Measurements from ENCODE around the gene SUPT5H. TPM values are rescaled to one million over a fixed set of nuclear protein-coding genes. Genes with fewer than 3 reads are reported as not detected.

Gene SUPT5H
- total and polyA plus RNA-seq, 2 of the 13 experiments (the other 11 are each of a cell fraction or from before 2014, with no cell fraction given): 48.2 to 51.7 TPM

DNA sequence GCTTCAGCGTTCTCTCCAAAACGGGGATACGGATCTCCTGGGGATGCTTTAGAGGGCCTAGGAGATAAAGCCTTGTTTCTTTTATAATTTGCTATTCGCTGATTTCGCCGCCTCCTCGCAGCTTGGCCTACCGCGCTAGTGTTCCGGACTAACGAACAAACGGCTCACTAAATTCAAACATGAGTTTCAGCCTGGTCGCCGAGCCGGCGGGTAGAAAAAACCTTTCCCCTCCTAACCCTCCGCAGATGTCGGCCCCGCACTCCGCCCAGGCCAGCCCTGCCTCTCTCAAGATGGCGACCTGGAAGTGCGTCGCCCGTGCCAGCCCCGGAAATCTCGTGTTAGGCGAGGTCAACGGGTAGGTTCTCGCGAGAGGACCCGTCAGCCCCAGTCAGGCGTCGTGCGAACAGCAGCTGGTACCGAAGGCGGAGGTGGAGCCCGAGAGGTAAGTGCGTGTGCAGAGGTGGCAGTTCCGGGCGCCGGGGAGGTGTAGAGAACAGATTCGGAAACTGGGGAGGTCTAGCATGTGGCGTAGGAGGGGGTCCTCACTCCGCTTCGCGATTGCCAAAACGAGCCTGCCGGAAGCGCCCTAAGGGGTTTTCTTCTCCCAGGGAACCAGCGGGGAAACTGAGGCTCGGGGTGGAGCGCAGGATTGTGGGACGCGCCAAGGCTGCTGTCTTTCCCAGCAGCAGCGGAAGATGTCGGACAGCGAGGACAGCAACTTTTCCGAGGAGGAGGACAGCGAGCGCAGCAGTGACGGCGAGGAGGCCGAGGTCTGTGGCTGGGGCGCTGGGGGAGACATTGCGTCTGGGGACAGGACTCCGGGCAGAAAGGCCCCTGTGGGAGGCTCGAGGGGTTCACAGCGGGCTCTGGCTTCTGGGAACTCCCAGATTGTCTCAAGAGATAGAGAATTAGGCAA lies at the start of gene SUPT5H (continued):
- no peak; the same call in 1 of the 2 replicates for TF ChIP-seq REL (CRISPR knock-in tag; conservative IDR thresholded peaks at IDR 0.05)
- no peak; the same call in 1 of the 2 replicates for TF ChIP-seq ZSCAN25 (CRISPR knock-in tag; IDR thresholded peaks at IDR 0.05)
- no peak for TF ChIP-seq NONO (IDR thresholded peaks at IDR 0.05)
- TF ChIP-seq NONO (CRISPR knock-in tag; conservative IDR thresholded peaks at IDR 0.05): peak; percentile 96
- TF ChIP-seq ZNF337 (CRISPR knock-in tag; IDR thresholded peaks at IDR 0.05; ENCODE audit: borderline replicate concordance, low read depth): no peak
- TF ChIP-seq IRX3 (CRISPR knock-in tag; IDR thresholded peaks at IDR 0.05; ENCODE audit: borderline replicate concordance, low read depth): peak; percentile 25; the same call in 1 of the 2 replicates
- TF ChIP-seq JUNB (CRISPR knock-in tag; IDR thresholded peaks at IDR 0.05; ENCODE audit: borderline replicate concordance): no peak
- no peak for TF ChIP-seq ZNF10 (CRISPR knock-in tag; IDR thresholded peaks at IDR 0.05; ENCODE audit: borderline replicate concordance, low read depth)
- TF ChIP-seq, protein P1, sequence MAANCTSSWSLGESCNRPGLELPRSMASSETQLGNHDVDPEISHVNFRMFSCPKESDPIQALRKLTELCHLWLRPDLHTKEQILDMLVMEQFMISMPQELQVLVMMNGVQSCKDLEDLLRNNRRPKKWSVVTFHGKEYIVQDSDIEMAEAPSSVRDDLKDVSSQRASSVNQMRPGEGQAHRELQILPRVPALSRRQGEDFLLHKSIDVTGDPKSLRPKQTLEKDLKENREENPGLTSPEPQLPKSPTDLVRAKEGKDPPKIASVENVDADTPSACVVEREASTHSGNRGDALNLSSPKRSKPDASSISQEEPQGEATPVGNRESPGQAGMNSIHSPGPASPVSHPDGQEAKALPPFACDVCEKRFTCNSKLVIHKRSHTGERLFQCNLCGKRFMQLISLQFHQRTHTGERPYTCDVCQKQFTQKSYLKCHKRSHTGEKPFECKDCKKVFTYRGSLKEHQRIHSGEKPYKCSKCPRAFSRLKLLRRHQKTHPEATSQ (CRISPR knock-in tag; IDR thresholded peaks at IDR 0.05; ENCODE audit: borderline replicate concordance): no peak
- TF ChIP-seq ATAD3A (CRISPR knock-in tag; IDR thresholded peaks at IDR 0.05): no peak
- TF ChIP-seq, protein P2, sequence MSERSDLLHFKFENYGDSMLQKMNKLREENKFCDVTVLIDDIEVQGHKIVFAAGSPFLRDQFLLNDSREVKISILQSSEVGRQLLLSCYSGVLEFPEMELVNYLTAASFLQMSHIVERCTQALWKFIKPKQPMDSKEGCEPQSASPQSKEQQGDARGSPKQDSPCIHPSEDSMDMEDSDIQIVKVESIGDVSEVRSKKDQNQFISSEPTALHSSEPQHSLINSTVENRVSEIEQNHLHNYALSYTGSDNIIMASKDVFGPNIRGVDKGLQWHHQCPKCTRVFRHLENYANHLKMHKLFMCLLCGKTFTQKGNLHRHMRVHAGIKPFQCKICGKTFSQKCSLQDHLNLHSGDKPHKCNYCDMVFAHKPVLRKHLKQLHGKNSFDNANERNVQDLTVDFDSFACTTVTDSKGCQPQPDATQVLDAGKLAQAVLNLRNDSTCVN (CRISPR knock-in tag; IDR thresholded peaks at IDR 0.05; ENCODE audit: borderline replicate concordance): peak; percentile 62; the same call in 1 of the 2 replicates
- TF ChIP-seq ZFX (CRISPR knock-in tag; IDR thresholded peaks at IDR 0.05; ENCODE audit: low read depth): peak; percentile 94
- TF ChIP-seq NR2F6 (IDR thresholded peaks at IDR 0.05): no peak
- peak; percentile 75 for TF ChIP-seq NR2F6 (CRISPR knock-in tag; IDR thresholded peaks at IDR 0.05)
- TF ChIP-seq, protein P3, sequence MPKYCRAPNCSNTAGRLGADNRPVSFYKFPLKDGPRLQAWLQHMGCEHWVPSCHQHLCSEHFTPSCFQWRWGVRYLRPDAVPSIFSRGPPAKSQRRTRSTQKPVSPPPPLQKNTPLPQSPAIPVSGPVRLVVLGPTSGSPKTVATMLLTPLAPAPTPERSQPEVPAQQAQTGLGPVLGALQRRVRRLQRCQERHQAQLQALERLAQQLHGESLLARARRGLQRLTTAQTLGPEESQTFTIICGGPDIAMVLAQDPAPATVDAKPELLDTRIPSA (CRISPR knock-in tag; IDR thresholded peaks at IDR 0.05; ENCODE audit: borderline replicate concordance): peak; percentile 84; the same call in 1 of the 2 replicates
- TF ChIP-seq, protein P4, sequence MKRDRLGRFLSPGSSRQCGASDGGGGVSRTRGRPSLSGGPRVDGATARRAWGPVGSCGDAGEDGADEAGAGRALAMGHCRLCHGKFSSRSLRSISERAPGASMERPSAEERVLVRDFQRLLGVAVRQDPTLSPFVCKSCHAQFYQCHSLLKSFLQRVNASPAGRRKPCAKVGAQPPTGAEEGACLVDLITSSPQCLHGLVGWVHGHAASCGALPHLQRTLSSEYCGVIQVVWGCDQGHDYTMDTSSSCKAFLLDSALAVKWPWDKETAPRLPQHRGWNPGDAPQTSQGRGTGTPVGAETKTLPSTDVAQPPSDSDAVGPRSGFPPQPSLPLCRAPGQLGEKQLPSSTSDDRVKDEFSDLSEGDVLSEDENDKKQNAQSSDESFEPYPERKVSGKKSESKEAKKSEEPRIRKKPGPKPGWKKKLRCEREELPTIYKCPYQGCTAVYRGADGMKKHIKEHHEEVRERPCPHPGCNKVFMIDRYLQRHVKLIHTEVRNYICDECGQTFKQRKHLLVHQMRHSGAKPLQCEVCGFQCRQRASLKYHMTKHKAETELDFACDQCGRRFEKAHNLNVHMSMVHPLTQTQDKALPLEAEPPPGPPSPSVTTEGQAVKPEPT (CRISPR knock-in tag; IDR thresholded peaks at IDR 0.05; ENCODE audit: low read depth): 0 out of 2 replicates have a peak, but pooled peaks have one; percentile 37
- TF ChIP-seq PPARG (CRISPR knock-in tag; conservative IDR thresholded peaks at IDR 0.05): peak; percentile 70
- no peak for TF ChIP-seq RFX3 (CRISPR knock-in tag; IDR thresholded peaks at IDR 0.05)
